Peyer's patch (tissue), 4 donors: Measurements from ENCODE around the gene LPAR2.

Source experiments
- POLR2A ChIP-seq, 2 donors: fragments of 450-650 bp; IDR thresholded peaks; one replicate each; pipeline ENCODE4 v1.5.1; 2017; ENCODE audit warnings: antibody characterized with exemption in 2 of 2, mild to moderate bottlenecking in 2 of 2, moderate library complexity in 2 of 2
- TF ChIP-seq, protein P1 (sequence below), 6 experiments: fragments of 450-650 bp in 4 of 6; fragments of 200-600 bp in 2 of 6; sonication (generic) in 1 of 6; IDR thresholded peaks; one replicate each; pipeline ENCODE4 v1.5.1; 2017 to 2019; ENCODE audit warnings: antibody characterized with exemption in 6 of 6, mild to moderate bottlenecking in 3 of 6, moderate library complexity in 1 of 6

DNA sequence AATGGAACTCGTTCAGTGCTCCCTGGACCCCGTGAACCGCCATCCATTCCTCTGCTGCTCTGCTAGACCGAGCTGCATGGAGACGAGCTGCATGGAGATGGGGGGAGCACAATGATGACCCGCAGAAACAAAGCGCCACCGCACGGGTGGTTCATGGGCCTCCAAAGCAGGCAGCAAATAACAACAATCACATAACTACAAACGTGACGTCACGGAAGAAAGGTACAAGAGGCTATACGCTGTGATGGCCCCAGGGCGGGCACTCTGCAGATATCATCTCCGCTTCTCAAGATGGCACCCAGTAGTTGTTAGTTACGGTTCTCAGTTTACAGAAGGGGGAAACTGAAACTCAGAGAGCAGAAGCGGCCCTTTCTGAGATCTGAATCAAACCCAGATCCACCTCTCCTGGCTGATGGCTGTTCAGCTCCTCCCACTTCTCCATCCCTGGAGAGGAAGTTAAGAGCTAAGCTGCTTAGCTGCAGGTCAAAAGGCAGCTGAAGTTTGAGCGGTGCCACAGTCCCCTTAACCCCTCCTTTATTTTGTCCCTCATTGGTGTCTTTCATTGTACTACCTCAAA lies 33.7 kb upstream of the LPAR2 start:
- no peak for TF ChIP-seq POLR2A (IDR thresholded peaks at IDR 0.05)
- TF ChIP-seq, protein P1, sequence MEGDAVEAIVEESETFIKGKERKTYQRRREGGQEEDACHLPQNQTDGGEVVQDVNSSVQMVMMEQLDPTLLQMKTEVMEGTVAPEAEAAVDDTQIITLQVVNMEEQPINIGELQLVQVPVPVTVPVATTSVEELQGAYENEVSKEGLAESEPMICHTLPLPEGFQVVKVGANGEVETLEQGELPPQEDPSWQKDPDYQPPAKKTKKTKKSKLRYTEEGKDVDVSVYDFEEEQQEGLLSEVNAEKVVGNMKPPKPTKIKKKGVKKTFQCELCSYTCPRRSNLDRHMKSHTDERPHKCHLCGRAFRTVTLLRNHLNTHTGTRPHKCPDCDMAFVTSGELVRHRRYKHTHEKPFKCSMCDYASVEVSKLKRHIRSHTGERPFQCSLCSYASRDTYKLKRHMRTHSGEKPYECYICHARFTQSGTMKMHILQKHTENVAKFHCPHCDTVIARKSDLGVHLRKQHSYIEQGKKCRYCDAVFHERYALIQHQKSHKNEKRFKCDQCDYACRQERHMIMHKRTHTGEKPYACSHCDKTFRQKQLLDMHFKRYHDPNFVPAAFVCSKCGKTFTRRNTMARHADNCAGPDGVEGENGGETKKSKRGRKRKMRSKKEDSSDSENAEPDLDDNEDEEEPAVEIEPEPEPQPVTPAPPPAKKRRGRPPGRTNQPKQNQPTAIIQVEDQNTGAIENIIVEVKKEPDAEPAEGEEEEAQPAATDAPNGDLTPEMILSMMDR (IDR thresholded peaks at IDR 0.05), result no peak
